Measurements from ENCODE around the gene RAD51AP1. TPM values are rescaled to one million over a fixed set of nuclear protein-coding genes. Genes with fewer than 3 reads are reported as not detected.

The RAD51AP1 gene
- total RNA-seq, 1 experiment from 2014 or later = 45.2 TPM

DNA sequence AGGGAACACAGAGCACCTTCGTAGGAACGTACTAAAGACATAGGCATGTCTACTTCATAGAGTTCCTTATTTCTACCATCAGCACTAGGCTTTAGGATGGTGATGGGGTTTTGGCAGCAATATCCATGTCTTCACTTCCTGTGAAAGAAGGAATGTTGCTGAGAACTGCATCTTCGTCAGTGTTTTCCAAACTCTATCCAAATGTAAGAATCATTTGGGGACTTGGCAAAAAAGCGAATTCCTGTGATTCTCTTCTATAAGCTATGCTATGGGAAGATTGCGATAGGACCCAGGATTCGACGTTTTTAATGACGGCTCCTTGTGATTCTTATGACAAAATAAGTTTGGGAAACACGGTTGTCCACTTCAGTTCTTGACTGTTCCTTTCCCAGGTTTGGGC is 70.4 kb downstream of the RAD51AP1 start:
- ChIA-PET POLR2A (no interaction called here), CTCF (interaction anchor here (1.2 kb wide), 1 partner anchor 22 kb away, joined by 3 read pairs; no protein-coding TSS in a partner anchor)
- TF ChIP-seq TP53 (CRISPR knock-in tag; IDR thresholded peaks at IDR 0.05) (no peak), ESRRA (CRISPR knock-in tag; IDR thresholded peaks at IDR 0.05; ENCODE audit: borderline replicate concordance) (no peak), ELF4 (CRISPR knock-in tag; IDR thresholded peaks at IDR 0.05; ENCODE audit: low read depth) (no peak), JUN (CRISPR knock-in tag; IDR thresholded peaks at IDR 0.05) (no peak), SMAD3 (CRISPR knock-in tag; IDR thresholded peaks at IDR 0.05; ENCODE audit: borderline replicate concordance) (no peak), FOXK1 (CRISPR knock-in tag; IDR thresholded peaks at IDR 0.05) (no peak), HMGA2 (CRISPR knock-in tag; IDR thresholded peaks at IDR 0.05) (no peak), RELA (CRISPR knock-in tag; IDR thresholded peaks at IDR 0.05; ENCODE audit: borderline replicate concordance) (no peak), NFE2L1 (CRISPR knock-in tag; IDR thresholded peaks at IDR 0.05) (no peak), ARID4B (CRISPR knock-in tag; IDR thresholded peaks at IDR 0.05; ENCODE audit: borderline replicate concordance) (no peak)
- TF ChIP-seq, protein P1, sequence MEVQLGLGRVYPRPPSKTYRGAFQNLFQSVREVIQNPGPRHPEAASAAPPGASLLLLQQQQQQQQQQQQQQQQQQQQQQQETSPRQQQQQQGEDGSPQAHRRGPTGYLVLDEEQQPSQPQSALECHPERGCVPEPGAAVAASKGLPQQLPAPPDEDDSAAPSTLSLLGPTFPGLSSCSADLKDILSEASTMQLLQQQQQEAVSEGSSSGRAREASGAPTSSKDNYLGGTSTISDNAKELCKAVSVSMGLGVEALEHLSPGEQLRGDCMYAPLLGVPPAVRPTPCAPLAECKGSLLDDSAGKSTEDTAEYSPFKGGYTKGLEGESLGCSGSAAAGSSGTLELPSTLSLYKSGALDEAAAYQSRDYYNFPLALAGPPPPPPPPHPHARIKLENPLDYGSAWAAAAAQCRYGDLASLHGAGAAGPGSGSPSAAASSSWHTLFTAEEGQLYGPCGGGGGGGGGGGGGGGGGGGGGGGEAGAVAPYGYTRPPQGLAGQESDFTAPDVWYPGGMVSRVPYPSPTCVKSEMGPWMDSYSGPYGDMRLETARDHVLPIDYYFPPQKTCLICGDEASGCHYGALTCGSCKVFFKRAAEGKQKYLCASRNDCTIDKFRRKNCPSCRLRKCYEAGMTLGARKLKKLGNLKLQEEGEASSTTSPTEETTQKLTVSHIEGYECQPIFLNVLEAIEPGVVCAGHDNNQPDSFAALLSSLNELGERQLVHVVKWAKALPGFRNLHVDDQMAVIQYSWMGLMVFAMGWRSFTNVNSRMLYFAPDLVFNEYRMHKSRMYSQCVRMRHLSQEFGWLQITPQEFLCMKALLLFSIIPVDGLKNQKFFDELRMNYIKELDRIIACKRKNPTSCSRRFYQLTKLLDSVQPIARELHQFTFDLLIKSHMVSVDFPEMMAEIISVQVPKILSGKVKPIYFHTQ (CRISPR knock-in tag; IDR thresholded peaks at IDR 0.05) = no peak
- no peak overlapping the region for H3K4me3 Mint-ChIP-seq
- no peaks in the 10 kb centered on the region for H3K27me3 Mint-ChIP-seq (ENCODE audit: low read depth)
- no peak overlapping the region for H3K27ac Mint-ChIP-seq
- no peaks in the 10 kb centered on the region for H3K9me3 Mint-ChIP-seq
- peaks cover 5% of the 10 kb centered on the region; the same call in 1 of the 2 replicates for H3K36me3 Mint-ChIP-seq
- peaks cover 6% of the 10 kb centered on the region; the same call in 1 of the 2 replicates for H3K4me1 Mint-ChIP-seq
- DNase-seq (ENCODE audit: low spot score) (no peak), ATAC-seq (no peak)

Other genes with a start within 250 kb of the RAD51AP1 start
- 14.4 to 26.7 TPM (median 18.0 TPM) in 3 replicates for gene TIGAR, start 217.7 kb upstream of the RAD51AP1 start, total RNA-seq (2021)
- 0.24 to 0.82 TPM (median 0.60 TPM) in 3 replicates for gene FGF23, start 159.2 kb upstream of the RAD51AP1 start, total RNA-seq (2021)
- gene FGF6, start 93.1 kb upstream of the RAD51AP1 start, total RNA-seq (2021) = not detected in 3 replicates
- 8.8 to 12.2 TPM (median 11.3 TPM) in 3 replicates for gene DYRK4, start 23.3 kb downstream of the RAD51AP1 start, total RNA-seq (2021)
- gene AKAP3, start 110.2 kb downstream of the RAD51AP1 start, total RNA-seq (2021) = 1.8 to 2.6 TPM (median 1.9 TPM) in 3 replicates
- 65.8 to 97.8 TPM (median 71.4 TPM) in 3 replicates for gene NDUFA9, start 110.2 kb downstream of the RAD51AP1 start, total RNA-seq (2021)
- 6.0 to 8.8 TPM (median 7.2 TPM) in 3 replicates for gene GALNT8, start 181.5 kb downstream of the RAD51AP1 start, total RNA-seq (2021)